ENCODE measurements around the gene SULT1B1.
"Not testable (repeated sequence)": the region's sequence is repeated elsewhere in the genome, so short reads cannot be mapped to it uniquely, and the experiment has no call there.

Gene SULT1B1

DNA sequence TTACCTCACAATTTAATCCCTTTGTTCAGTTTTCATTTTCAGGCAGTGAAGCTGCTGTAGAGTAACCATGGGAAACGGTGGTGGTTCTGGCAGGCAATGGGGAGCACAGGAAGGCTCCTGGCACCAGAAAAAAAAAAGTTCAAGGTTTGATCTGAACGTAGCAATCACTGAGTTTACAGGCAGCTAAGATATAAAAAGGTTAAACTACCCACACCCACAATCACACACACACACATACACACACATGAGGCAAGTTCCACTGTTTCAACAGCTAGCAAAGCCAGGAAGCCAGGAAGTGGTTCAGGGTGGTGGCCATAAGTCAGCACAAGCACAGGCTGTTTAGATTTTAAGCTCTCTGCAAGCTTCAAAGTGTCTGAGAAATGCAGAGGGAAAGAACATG lies at the start of gene SULT1B1:
TSS of gene SULT1B1 (minus strand) at position 166 of the 400 bp plus-strand sequence. CDS start 5,403 bp downstream, outside the sequence.
- DNase-seq (ENCODE audit: low spot score in 2 of 2): no peak
- Mint-ChIP-seq H3K9me3 (no peaks in the 10 kb centered on the region), H3K4me3 (no peak within 1 kb of the TSS), H3K4me1 (no peaks in the 10 kb centered on the region), H3K27me3 (no peaks in the 10 kb centered on the region), H3K27ac (no peak within 1 kb of the TSS), H3K36me3 (no peaks in the 10 kb centered on the region)
- ATAC-seq (ENCODE audit: low read depth): no peak

DNA sequence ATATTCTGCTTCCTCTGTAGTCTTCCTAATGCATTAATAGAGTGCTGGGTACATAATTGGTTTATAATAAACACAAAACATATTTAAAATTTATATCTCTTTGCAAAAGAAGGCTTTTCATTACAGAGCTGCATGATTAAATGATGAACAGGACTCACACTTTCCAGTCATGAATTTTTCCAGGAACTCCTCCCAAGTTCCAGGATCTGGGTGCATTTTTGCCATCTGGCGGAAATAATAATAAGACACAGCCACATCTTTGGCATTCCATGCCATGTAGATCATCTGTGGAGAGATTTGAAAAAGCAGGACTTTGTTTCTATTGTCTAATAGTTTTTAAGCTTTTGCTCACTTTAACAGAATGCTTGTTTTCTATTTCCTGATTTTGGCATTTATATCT lies 40.2 kb upstream of the SULT1B1 start:
- H3K4me3 Mint-ChIP-seq: no peak overlapping the region
- no peak for ATAC-seq (ENCODE audit: low read depth)
- DNase-seq (ENCODE audit: low spot score in 2 of 2): no peak
- H3K27ac Mint-ChIP-seq: no peak overlapping the region
- no peaks in the 10 kb centered on the region for H3K27me3 Mint-ChIP-seq
- no peaks in the 10 kb centered on the region for H3K9me3 Mint-ChIP-seq
- no peaks in the 10 kb centered on the region for H3K4me1 Mint-ChIP-seq
- no peaks in the 10 kb centered on the region for H3K36me3 Mint-ChIP-seq

DNA sequence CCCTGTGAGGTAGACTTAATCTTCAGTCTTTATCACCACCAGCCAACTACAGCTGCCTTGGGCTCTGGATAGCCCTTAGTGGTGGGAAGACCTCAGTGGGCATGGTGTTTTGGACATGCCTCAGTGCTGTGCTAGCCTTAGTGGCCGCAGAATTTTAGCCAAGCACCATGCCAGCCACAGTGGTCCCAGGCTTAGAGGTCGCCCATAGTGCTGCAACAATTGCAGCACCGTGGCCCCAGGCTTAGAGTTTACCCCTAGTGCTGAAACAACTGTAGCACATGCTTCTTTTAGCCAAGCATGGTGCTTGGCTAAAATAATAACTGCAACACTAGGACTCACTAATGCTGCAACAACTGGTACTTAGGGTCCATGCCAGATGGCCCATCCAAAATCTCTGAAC lies 38.9 kb upstream of the SULT1B1 start:
- no peaks in the 10 kb centered on the region for H3K36me3 Mint-ChIP-seq
- H3K4me1 Mint-ChIP-seq: no peaks in the 10 kb centered on the region
- ATAC-seq (ENCODE audit: low read depth) (no peak), DNase-seq (ENCODE audit: low spot score in 2 of 2) (no peak)
- no peak overlapping the region for H3K4me3 Mint-ChIP-seq
- H3K27me3 Mint-ChIP-seq: no peaks in the 10 kb centered on the region
- no peak overlapping the region for H3K27ac Mint-ChIP-seq
- no peaks in the 10 kb centered on the region for H3K9me3 Mint-ChIP-seq

DNA sequence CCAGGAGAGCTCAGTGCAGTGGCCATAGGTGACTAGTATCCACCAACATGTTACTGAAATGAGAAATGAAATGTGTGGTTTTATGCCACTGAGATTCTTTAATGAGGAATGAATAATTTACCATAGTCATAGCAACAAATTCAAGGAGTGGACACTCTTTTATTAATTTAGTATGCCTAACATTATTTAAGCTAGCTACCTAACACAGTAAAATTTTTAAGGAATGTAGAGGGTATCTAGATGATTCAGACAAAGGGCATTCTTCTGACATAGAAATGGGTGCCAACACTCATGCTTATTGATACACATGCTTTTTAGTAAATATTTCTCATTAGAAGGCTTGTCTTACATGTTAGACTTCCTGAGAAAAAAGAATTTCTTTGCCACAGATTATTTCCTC lies 33.3 kb upstream of the SULT1B1 start:
- no peak overlapping the region for H3K4me3 Mint-ChIP-seq
- no peak for DNase-seq (ENCODE audit: low spot score in 2 of 2)
- H3K27me3 Mint-ChIP-seq: no peaks in the 10 kb centered on the region
- H3K27ac Mint-ChIP-seq: no peak overlapping the region
- H3K4me1 Mint-ChIP-seq: no peaks in the 10 kb centered on the region
- H3K9me3 Mint-ChIP-seq: no peaks in the 10 kb centered on the region
- no peaks in the 10 kb centered on the region for H3K36me3 Mint-ChIP-seq
- no peak for ATAC-seq (ENCODE audit: low read depth)

DNA sequence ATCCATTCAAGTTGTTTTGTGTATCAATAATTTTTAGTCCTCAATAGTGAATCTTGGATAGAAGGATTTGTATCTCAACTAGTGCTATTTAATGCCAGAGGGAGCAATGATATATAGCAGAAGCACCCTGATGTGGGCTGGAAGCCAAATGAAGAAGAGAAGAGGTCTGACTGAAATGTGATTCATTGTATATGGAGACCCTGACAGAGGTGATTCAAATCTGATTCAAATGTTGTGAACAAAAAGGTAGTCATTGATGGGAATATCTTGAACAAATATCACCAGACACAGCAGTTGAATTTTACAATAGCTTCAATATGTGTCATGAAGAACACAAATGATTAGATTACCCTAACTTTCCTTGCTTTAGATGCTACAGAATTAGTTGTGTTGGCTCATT lies 27.5 kb upstream of the SULT1B1 start:
- H3K27ac Mint-ChIP-seq: no peak overlapping the region
- no peaks in the 10 kb centered on the region for H3K27me3 Mint-ChIP-seq
- H3K36me3 Mint-ChIP-seq: no peaks in the 10 kb centered on the region
- ATAC-seq (ENCODE audit: low read depth) (no peak), DNase-seq (ENCODE audit: low spot score in 2 of 2) (no peak)
- no peak overlapping the region for H3K4me3 Mint-ChIP-seq
- no peaks in the 10 kb centered on the region for H3K9me3 Mint-ChIP-seq
- no peaks in the 10 kb centered on the region for H3K4me1 Mint-ChIP-seq

DNA sequence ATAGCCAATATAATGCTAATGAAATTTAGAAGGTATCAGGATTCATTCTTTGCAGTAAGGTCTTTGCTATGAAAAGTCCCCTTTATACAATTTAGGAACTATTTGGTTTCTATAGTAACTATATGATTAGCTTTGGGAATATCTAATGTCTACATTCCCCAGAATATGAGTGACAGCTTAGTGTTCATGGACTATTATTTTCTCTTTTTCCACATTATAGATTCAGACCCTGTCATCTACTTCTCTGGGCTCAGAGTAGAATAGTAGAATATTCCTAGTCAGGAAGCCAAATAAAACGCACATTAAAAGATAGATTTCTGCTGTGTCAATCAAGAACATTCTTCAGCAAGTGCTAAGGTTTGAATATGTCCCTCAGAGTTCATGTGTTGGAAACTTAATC lies 26.1 kb upstream of the SULT1B1 start:
- Mint-ChIP-seq H3K4me1 (no peaks in the 10 kb centered on the region), H3K27me3 (no peaks in the 10 kb centered on the region), H3K36me3 (no peaks in the 10 kb centered on the region), H3K4me3 (no peak overlapping the region), H3K27ac (no peak overlapping the region), H3K9me3 (peaks cover 3% of the 10 kb centered on the region)
- DNase-seq (ENCODE audit: low spot score in 2 of 2) (no peak), ATAC-seq (ENCODE audit: low read depth) (no peak)

DNA sequence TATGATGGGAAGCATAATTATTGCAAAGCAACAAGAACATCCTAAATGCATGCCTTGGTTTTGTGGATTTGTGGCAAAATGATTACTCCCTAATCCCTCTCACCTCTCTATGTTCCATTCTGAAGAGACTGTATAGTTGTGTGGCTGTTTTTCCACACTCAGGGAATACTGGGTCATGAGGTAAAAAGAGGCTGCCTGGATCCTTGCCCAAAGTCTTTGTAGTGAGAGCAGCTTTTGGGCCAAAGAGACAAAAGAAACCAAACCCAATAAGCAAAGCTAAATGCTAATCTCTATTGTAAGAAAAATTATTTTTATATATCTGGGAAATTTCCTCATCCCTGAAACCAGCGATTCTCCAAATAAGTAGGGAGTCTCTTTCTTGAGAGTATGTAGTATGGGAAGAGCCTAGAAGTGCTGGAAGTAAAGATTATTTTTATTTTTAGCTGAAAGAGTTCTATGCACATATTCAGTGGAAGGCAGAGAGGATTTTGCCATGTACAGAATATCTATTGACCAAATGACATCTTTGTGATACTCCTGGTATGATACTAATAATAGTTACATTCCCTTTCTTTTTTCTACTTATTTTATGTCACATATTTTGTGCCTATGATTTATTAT lies 24.9 kb upstream of the SULT1B1 start:
- Mint-ChIP-seq H3K4me1 (no peaks in the 10 kb centered on the region), H3K27me3 (no peaks in the 10 kb centered on the region), H3K9me3 (peaks cover 3% of the 10 kb centered on the region), H3K36me3 (no peaks in the 10 kb centered on the region), H3K27ac (no peak overlapping the region), H3K4me3 (no peak overlapping the region)
- no peak for DNase-seq (ENCODE audit: low spot score in 2 of 2)
- no peak for ATAC-seq (ENCODE audit: low read depth)

DNA sequence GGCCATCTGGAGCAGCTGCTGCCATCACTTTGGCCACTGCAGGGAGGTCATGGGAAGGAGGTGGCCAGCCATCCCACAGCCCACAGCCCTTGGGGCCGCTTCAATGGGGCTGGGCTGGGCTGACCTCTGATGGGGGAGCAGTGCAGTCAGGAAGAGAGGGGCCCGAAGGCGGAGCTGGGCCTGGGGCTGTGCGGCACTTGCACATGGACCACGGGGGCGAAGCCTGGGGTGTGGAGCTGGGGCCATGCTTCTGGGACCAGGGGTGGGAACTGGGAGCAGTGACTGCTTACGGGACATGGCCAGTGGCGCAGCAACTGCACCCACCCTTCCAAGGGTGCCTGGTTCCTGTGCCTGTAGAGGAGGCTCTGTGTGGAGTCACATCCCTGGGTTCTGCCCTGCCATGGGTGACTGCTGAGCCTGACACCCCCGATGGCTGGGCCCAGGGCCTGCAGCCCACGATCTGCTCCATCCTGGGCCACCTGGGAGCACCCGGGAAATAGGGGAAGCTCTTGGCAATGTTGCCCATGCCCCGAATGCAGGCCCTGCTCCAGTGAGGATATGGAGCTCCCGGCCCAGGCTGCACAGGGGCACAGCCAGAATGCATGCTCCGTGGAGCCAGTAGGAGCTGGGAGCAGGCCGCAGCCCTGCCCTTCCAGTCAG lies 22.4 kb upstream of the SULT1B1 start:
- ATAC-seq (ENCODE audit: low read depth) (no peak), DNase-seq (ENCODE audit: low spot score in 2 of 2) (no peak)
- Mint-ChIP-seq H3K36me3 (no peaks in the 10 kb centered on the region), H3K27me3 (no peaks in the 10 kb centered on the region), H3K4me1 (no peaks in the 10 kb centered on the region), H3K4me3 (no peak overlapping the region), H3K9me3 (peaks cover 3% of the 10 kb centered on the region), H3K27ac (no peak overlapping the region)

DNA sequence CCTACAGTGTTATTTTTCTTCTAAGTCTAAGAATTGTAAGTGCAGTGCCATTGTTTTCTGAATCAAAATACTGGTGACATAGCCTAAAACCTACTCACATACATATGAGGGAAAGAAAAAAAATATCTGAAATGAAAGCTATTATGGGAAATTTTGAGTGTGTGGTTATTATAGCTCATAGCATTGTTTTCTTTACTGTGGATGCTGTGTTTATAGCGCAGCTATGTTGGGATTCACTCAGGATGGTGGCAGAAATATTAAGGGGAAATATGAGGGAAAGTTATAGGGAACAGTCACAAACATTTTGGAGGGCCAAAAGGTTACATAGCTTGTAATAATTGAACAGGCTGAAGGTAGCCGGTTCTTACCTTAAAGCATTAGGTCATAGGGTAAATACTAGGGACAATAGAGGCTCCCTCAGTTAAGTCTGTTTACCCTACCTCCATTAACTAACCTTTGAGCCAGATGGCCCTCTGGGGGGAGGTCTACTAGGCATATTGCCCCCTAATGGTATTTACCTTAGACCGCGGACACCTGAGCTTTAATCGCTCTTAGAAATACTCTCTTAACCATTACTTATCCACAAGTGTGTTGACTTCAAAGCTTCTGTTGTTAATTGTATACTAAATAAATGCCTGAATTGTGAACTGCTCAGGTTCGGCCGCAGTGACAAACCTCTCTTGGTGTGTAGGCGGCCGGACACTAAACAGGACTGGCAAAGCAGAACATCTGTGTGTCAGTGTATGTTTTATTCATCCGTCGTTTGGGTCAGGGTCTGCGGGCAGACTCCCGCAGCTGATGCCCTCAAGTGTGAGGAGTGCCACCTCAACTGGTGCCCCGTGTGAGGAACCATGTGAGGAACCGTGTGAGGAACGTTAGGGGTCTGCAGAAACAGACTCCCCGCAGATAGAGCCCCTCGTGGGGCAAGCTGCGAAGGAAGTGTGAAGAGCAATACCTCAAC lies 21.3 kb upstream of the SULT1B1 start:
- ATAC-seq (ENCODE audit: low read depth): no peak
- H3K27ac Mint-ChIP-seq: no peak overlapping the region

DNA sequence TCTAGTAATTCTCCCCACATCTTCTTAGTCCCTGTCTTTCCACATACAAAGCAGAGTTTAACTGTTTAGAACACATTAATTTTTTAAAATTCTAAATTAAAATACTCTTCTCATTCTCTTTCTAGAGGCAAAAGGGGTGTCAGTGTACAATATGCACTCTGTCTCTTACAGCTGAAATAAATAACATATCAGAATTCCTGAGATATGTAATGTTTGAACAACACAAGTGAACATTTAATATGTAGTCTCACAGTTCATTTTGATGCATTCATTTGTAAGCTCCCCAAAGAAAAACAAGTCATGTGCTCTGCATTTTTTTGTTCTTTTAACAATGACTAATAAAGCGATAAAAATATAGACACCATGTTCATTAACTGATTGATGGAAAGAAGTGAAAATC lies 19.7 kb upstream of the SULT1B1 start:
- ATAC-seq (ENCODE audit: low read depth) (no peak), DNase-seq (ENCODE audit: low spot score in 2 of 2) (no peak)
- Mint-ChIP-seq H3K27ac (no peak overlapping the region), H3K4me1 (no peaks in the 10 kb centered on the region), H3K36me3 (no peaks in the 10 kb centered on the region), H3K4me3 (no peak overlapping the region), H3K27me3 (no peaks in the 10 kb centered on the region), H3K9me3 (peaks cover 3% of the 10 kb centered on the region)

More for the DNA sequence above, 21.3 kb upstream of the SULT1B1 start:
- no peak for DNase-seq (ENCODE audit: low spot score in 2 of 2)
- peaks cover 3% of the 10 kb centered on the region for H3K9me3 Mint-ChIP-seq
- H3K36me3 Mint-ChIP-seq: no peaks in the 10 kb centered on the region
- H3K4me1 Mint-ChIP-seq: no peaks in the 10 kb centered on the region
- H3K4me3 Mint-ChIP-seq: no peak overlapping the region
- no peaks in the 10 kb centered on the region for H3K27me3 Mint-ChIP-seq

DNA sequence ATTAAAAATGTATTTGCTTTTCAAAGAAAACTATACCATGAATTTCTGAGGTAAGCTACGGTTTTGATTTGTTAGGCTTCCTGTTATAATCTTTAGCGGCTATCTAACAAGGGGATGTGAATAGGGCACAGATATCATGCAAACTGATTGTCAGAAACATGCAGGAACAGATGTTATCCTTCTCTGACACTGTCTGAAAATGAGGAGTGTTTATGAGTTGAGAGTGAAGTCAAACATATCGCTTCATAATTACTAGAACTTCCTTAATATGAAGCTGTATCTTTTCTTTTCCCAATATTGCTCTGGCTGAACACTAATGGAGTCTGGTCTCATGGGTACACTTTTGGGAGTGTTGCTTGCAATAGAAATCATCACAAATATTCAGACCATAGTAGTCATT lies 16.3 kb upstream of the SULT1B1 start:
- no peak overlapping the region for H3K27ac Mint-ChIP-seq
- no peaks in the 10 kb centered on the region for H3K4me1 Mint-ChIP-seq
- H3K9me3 Mint-ChIP-seq: no peaks in the 10 kb centered on the region
- ATAC-seq (ENCODE audit: low read depth): no peak
- H3K27me3 Mint-ChIP-seq: no peaks in the 10 kb centered on the region
- no peak overlapping the region for H3K4me3 Mint-ChIP-seq
- no peaks in the 10 kb centered on the region for H3K36me3 Mint-ChIP-seq
- no peak for DNase-seq (ENCODE audit: low spot score in 2 of 2)

DNA sequence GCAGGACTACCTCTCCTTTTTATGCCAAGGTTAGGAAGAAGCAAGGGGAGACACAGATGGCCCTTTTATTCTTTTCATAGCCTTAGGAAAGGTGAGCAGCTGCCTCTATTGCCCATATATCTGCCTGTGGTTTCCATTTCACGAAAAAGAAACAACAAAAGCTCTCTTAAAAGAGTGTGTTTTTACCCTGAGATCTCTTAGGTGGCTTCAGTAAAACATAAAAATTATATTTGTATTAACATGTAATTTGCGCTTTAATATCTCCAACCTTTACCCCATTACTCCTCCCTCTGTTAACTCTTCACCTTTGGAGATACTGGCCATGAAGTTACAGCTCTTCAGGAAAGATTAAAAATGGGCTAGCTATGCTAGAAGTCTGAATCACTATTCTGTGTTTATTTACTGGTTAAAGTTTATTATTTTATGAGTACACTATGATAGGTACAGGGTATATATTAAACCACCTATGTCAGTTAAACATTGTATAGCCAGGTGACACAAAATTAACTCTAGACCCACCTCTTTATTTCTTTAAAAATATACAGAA lies 15.0 kb upstream of the SULT1B1 start:
- Mint-ChIP-seq H3K27me3 (no peaks in the 10 kb centered on the region), H3K36me3 (no peaks in the 10 kb centered on the region), H3K27ac (no peak overlapping the region), H3K4me1 (no peaks in the 10 kb centered on the region), H3K9me3 (peaks cover 1% of the 10 kb centered on the region), H3K4me3 (no peak overlapping the region)
- ATAC-seq (ENCODE audit: low read depth) (no peak), DNase-seq (ENCODE audit: low spot score in 2 of 2) (no peak)

DNA sequence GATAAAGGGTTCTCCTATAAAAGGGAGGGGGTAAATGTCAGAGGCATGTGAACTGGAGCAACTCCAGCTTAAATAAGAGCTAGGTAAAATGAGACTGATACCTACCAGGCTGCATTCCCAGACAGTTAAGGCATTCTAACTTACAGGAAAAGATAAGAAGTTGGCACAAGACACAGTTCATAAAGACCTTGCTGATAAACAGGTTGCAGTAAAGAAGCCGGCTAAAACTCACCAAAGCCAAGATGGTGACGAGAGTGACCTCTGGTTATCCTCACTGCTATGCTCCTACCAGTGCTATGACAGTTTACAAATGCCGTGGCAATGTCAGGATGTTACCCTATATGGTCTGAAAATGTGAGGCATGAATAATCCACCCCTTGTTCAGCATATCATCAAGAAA lies 13.1 kb upstream of the SULT1B1 start:
- H3K4me1 Mint-ChIP-seq: no peaks in the 10 kb centered on the region
- no peak overlapping the region for H3K27ac Mint-ChIP-seq
- no peak overlapping the region for H3K4me3 Mint-ChIP-seq
- no peak for DNase-seq (ENCODE audit: low spot score in 2 of 2)
- no peaks in the 10 kb centered on the region for H3K36me3 Mint-ChIP-seq
- peaks cover 1% of the 10 kb centered on the region for H3K9me3 Mint-ChIP-seq
- no peak for ATAC-seq (ENCODE audit: low read depth)
- H3K27me3 Mint-ChIP-seq: no peaks in the 10 kb centered on the region

DNA sequence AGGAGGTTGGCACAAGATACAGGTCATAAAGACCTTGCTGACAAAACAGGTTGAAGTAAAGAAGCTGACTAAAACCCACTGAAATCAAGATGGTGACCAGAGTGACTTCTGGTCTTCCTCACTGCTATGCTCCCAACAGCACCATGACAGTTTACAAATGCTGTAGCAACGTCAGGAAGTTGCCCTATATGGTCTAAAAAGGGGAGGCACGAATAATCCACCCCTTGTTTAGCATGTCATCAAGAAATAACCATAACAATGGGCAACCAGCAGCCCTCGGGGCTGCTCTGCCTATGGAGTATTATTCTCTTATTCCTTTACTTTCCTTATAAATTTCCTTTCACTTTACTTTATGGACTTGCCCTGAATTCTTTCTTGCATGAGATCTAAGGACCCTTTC lies 8.1 kb upstream of the SULT1B1 start:
- not testable (repeated sequence) for ATAC-seq (ENCODE audit: low read depth); H3K27me3 Mint-ChIP-seq; H3K4me3 Mint-ChIP-seq; H3K4me1 Mint-ChIP-seq; H3K27ac Mint-ChIP-seq; H3K9me3 Mint-ChIP-seq; DNase-seq (ENCODE audit: low spot score in 2 of 2); H3K36me3 Mint-ChIP-seq

Data from memory B cell (primary cell).